Peyer's patch (tissue), 4 donors: Measurements from ENCODE around the gene CREB3. TPM values are rescaled to one million over a fixed set of nuclear protein-coding genes. Genes with fewer than 3 reads are reported as not detected.
A peak's percentile ranks its signal among the peaks of the same experiment; 100 is the strongest.

Experiments used
- DNase-seq, 3 donors: peaks; one replicate each; pipeline ENCODE4 v3.0.0-alpha.2; 2017 to 2019
- H3K27ac ChIP-seq, 4 donors: fragments of 200-600 bp; sonication (generic); one replicate each; pipeline ENCODE4 v1.5.1; 2016 to 2019
- H3K27me3 ChIP-seq, 2 donors: fragments of 200-600 bp; sonication (generic); one replicate each; pipeline ENCODE4 v1.5.1; 2019
- H3K36me3 ChIP-seq, 3 donors: fragments of 200-600 bp; sonication (generic); one replicate each; pipeline ENCODE4 v1.5.1; 2016 to 2019
- H3K4me1 ChIP-seq, 4 donors: fragments of 200-600 bp; sonication (generic); one replicate each; pipeline ENCODE4 v1.5.1; 2016 to 2019
- H3K4me3 ChIP-seq, 4 donors: fragments of 200-600 bp; sonication (generic); 1 replicate in 3 of 4; 2 replicates in 1 of 4; pipeline ENCODE4 v1.5.1; 2016 to 2019; ENCODE audit warnings: mild to moderate bottlenecking in 1 of 4
- H3K9me3 ChIP-seq, 4 donors: fragments of 200-600 bp; sonication (generic); one replicate each; pipeline ENCODE4 v1.5.1; 2016 to 2019; ENCODE audit warnings: mild to moderate bottlenecking in 1 of 4
- CTCF ChIP-seq, 6 experiments: fragments of 450-650 bp in 4 of 6; fragments of 200-600 bp in 2 of 6; sonication (generic) in 1 of 6; IDR thresholded peaks; one replicate each; pipeline ENCODE4 v1.5.1; 2017 to 2019; ENCODE audit warnings: antibody characterized with exemption in 6 of 6, mild to moderate bottlenecking in 3 of 6, moderate library complexity in 1 of 6
- POLR2A ChIP-seq, 2 donors: fragments of 450-650 bp; IDR thresholded peaks; one replicate each; pipeline ENCODE4 v1.5.1; 2017; ENCODE audit warnings: antibody characterized with exemption in 2 of 2, mild to moderate bottlenecking in 2 of 2, moderate library complexity in 2 of 2
- total RNA-seq, 4 donors: library from RNA; depleted of rRNA; stranded (reverse); fragments of >200 nt; gene quantifications; one replicate each; pipeline ENCODE4 v1.1.0, GENCODE V29; 2016

Gene CREB3
- total RNA-seq, 4 donors from 2014 or later, result 19.8 to 34.3 (median 28.5) TPM

- Histone ChIP-seq H3K9me3 (no peaks in the 10 kb centered on the region), H3K4me3 (no peak within 1 kb of the TSS), H3K36me3 (peaks cover 0 to 47% (median 0%) of the 10 kb centered on the region in 3 donors), H3K4me1 (peaks cover 0 to 27% (median 9%) of the 10 kb centered on the region in 4 donors), H3K27ac (no peak within 1 kb of the TSS), H3K27me3 (no peaks in the 10 kb centered on the region)
- TF ChIP-seq POLR2A (IDR thresholded peaks at IDR 0.05) (no peak), CTCF (IDR thresholded peaks at IDR 0.05) (no peak)
- DNase-seq, result no peak
These were observed 21.8 kb downstream of the CREB3 start, which contains the start of gene MSMP for GRCh38 chr9:35754264-35754663. Gene MSMP, minus strand, starts transcription at chr9:35754276. Its CDS starts 147 bp downstream, at chr9:35754129.

GRCh38 chr9:35755071-35755470 is 22.6 kb downstream of the CREB3 start:
- DNase-seq, result no peak
- no peak overlapping the region for H3K4me3 ChIP-seq
- peaks cover 0 to 23% (median 9%) of the 10 kb centered on the region in 4 donors for H3K4me1 ChIP-seq
- no peak for TF ChIP-seq CTCF (IDR thresholded peaks at IDR 0.05)
- no peak for TF ChIP-seq POLR2A (IDR thresholded peaks at IDR 0.05)
- H3K27me3 ChIP-seq, result no peaks in the 10 kb centered on the region
- H3K36me3 ChIP-seq, result peaks cover 0 to 47% (median 0%) of the 10 kb centered on the region in 3 donors
- no peak overlapping the region for H3K27ac ChIP-seq
- H3K9me3 ChIP-seq, result no peaks in the 10 kb centered on the region

GRCh38 chr9:35756275-35757225 is 24.1 kb downstream of the CREB3 start:
- no peaks in the 10 kb centered on the region for H3K9me3 ChIP-seq
- H3K27ac ChIP-seq, result peak overlapping the region; percentile 86 to 96 (median 94)
- H3K4me3 ChIP-seq, result peak overlapping the region; percentile 69 to 85 (median 79)
- H3K27me3 ChIP-seq, result no peaks in the 10 kb centered on the region
- TF ChIP-seq POLR2A (IDR thresholded peaks at IDR 0.05), result peak in 1 of 2 donors; percentile 15
- TF ChIP-seq CTCF (IDR thresholded peaks at IDR 0.05), result peak; percentile 61 to 83 (median 74)
- peaks cover 0 to 35% (median 0%) of the 10 kb centered on the region in 3 donors for H3K36me3 ChIP-seq
- peak; percentile 83 to 90 (median 85) for DNase-seq
- H3K4me1 ChIP-seq, result peaks cover 0 to 16% (median 9%) of the 10 kb centered on the region in 4 donors

GRCh38 chr9:35757226-35757891 is 24.9 kb downstream of the CREB3 start:
- Histone ChIP-seq H3K27ac (peak overlapping the region; percentile 86 to 96 (median 94)), H3K4me1 (peaks cover 0 to 16% (median 9%) of the 10 kb centered on the region in 4 donors), H3K9me3 (no peaks in the 10 kb centered on the region), H3K27me3 (no peaks in the 10 kb centered on the region), H3K36me3 (peaks cover 0 to 27% (median 0%) of the 10 kb centered on the region in 3 donors), H3K4me3 (peak overlapping the region; percentile 69 to 85 (median 79))
- DNase-seq, result peak in 2 of 3 donors; percentile 45 to 66
- no peak for TF ChIP-seq POLR2A (IDR thresholded peaks at IDR 0.05)
- TF ChIP-seq CTCF (IDR thresholded peaks at IDR 0.05), result no peak

GRCh38 chr9:35757892-35758275 is 25.4 kb downstream of the CREB3 start:
- Histone ChIP-seq H3K9me3 (no peaks in the 10 kb centered on the region), H3K27me3 (no peaks in the 10 kb centered on the region), H3K36me3 (peaks cover 0 to 22% (median 0%) of the 10 kb centered on the region in 3 donors), H3K4me1 (peaks cover 0 to 16% (median 9%) of the 10 kb centered on the region in 4 donors), H3K4me3 (peak overlapping the region in 2 of 4 donors; percentile 78 to 85), H3K27ac (peak overlapping the region; percentile 86 to 96 (median 94))
- TF ChIP-seq POLR2A (IDR thresholded peaks at IDR 0.05) (no peak), CTCF (IDR thresholded peaks at IDR 0.05) (no peak)
- DNase-seq, result no peak
